ENCODE measurements around the gene PRLR.
A peak's percentile ranks its signal among the peaks of the same experiment; 100 is the strongest.

DNA sequence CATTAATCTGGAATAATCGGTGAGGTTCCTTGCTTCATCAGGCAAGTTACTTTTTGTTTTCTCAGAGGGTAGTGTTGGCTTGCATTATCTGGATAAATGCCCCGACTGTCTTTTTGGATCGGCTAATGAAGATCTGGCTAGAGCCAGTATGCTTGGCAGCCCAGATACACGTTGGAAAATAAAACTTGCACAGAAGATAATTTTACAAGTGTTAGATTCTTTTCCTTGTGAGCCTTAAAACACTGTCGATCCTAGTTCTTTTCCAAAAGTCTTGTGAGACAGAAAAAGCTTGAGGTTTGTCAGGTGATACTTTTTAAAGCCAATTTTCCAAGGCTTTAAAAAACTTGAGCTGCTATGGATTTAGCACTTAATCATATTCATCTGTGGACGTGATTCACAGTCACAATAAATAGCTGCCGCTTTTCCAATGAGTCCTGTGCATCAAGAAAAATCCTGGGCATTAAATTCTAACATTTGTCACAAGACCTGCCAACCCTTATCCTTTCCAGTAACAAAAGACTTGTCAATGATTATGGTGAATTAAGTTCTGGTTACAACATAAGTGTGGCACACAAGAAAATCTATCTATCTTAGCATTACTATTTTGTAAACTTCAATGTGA is 68.5 kb downstream of the PRLR start:
- peak; percentile 50 for TF ChIP-seq POLR2AphosphoS5 (IDR thresholded peaks at IDR 0.05)
- no peak for TF ChIP-seq POLR2A (IDR thresholded peaks at IDR 0.05)

Measured in prostate gland (tissue), 1 donor.